OCI-LY3 (cell line): ENCODE data around the gene MKI67.

Experiments used
- H2AFZ ChIP-seq: fragments of 200-600, 300-600 bp; shearing (Covaris generic); 2 replicates; pipeline ENCODE4 v1.6.0; 2014; ENCODE audit warnings: antibody characterized with exemption, low read depth, low read length
- H3K27ac ChIP-seq: fragments of 200-600, 300-600 bp; sonication (generic); 2 replicates; pipeline ENCODE4 v1.5.1; 2014; ENCODE audit warnings: mild to moderate bottlenecking, low read length, moderate library complexity, mixed read lengths
- H3K27me3 ChIP-seq: fragments of 200-600, 300-600 bp; sonication (generic); 2 replicates; pipeline ENCODE4 v1.6.1; 2014; ENCODE audit warnings: low read depth, low read length, mixed read lengths
- H3K36me3 ChIP-seq: fragments of 200-600, 300-600 bp; sonication (generic); replicated peaks from 2 replicates; pipeline ENCODE3; 2014; ENCODE audit warnings: low read depth, low read length, mixed read lengths
- H3K4me1 ChIP-seq: fragments of 300-600, 200-600 bp; sonication (generic); 2 replicates; pipeline ENCODE4 v1.6.1; 2014; ENCODE audit warnings: low read length, mixed read lengths
- H3K4me2 ChIP-seq: fragments of 200-600, 300-600 bp; sonication (generic); 2 replicates; pipeline ENCODE4 v1.6.1; 2014; ENCODE audit warnings: low read length, mixed read lengths
- H3K4me3 ChIP-seq: fragments of 300-600, 200-600 bp; sonication (generic); 2 replicates; pipeline ENCODE4 v1.5.1; 2014; ENCODE audit warnings: antibody characterized with exemption, mild to moderate bottlenecking, low read length, moderate library complexity
- H3K79me2 ChIP-seq: fragments of 300-600, 200-600 bp; shearing (Covaris generic); 2 replicates; pipeline ENCODE4 v1.6.1; 2014; ENCODE audit warnings: mild to moderate bottlenecking, low read length, mixed read lengths
- H3K9ac ChIP-seq: fragments of 300-600, 200-600 bp; shearing (Covaris generic); 2 replicates; pipeline ENCODE4 v1.6.0; 2014; ENCODE audit warnings: mild to moderate bottlenecking, low read length, moderate library complexity
- H3K9me3 ChIP-seq: fragments of 200-600, 300-600 bp; shearing (Covaris generic); 2 replicates; pipeline ENCODE4 v1.6.1; 2014; ENCODE audit warnings: low read length, mixed read lengths; ENCODE audit not compliant: insufficient read depth
- H4K20me1 ChIP-seq: fragments of 200-600, 300-600 bp; sonication (generic); 2 replicates; pipeline ENCODE4 v1.6.1; 2016; ENCODE audit warnings: low read length, mixed read lengths; ENCODE audit not compliant: insufficient read depth
- EZH2phosphoT487 ChIP-seq: fragments of 200-600 bp; shearing (Covaris generic); IDR thresholded peaks from 2 replicates; pipeline ENCODE4 v1.6.1; 2018; ENCODE audit warnings: antibody characterized with exemption, mixed run types, low read depth
- TF ChIP-seq, protein P1 (sequence below): fragments of 200-600, 300-600 bp; sonication (generic); IDR thresholded peaks from 2 replicates; pipeline ENCODE4 v1.5.1; 2014; ENCODE audit warnings: antibody characterized with exemption, low read length, low read depth

MKI67 gene

GRCh38 chr10:128113026-128113425 lies 13.2 kb downstream of the MKI67 start:
- Histone ChIP-seq H4K20me1 (0 out of 2 replicates have a peak, but pooled peaks cover 11% of the 10 kb centered on the region), H3K27me3 (no peaks in the 10 kb centered on the region), H3K9me3 (no peaks in the 10 kb centered on the region), H3K4me2 (no peak overlapping the region), H2AFZ (no peak overlapping the region), H3K4me1 (no peaks in the 10 kb centered on the region), H3K79me2 (peaks cover 26% of the 10 kb centered on the region), H3K9ac (no peak overlapping the region), H3K27ac (no peak overlapping the region), H3K4me3 (no peak overlapping the region), H3K36me3 (peaks cover 84% of the 10 kb centered on the region)
- TF ChIP-seq, protein P1, sequence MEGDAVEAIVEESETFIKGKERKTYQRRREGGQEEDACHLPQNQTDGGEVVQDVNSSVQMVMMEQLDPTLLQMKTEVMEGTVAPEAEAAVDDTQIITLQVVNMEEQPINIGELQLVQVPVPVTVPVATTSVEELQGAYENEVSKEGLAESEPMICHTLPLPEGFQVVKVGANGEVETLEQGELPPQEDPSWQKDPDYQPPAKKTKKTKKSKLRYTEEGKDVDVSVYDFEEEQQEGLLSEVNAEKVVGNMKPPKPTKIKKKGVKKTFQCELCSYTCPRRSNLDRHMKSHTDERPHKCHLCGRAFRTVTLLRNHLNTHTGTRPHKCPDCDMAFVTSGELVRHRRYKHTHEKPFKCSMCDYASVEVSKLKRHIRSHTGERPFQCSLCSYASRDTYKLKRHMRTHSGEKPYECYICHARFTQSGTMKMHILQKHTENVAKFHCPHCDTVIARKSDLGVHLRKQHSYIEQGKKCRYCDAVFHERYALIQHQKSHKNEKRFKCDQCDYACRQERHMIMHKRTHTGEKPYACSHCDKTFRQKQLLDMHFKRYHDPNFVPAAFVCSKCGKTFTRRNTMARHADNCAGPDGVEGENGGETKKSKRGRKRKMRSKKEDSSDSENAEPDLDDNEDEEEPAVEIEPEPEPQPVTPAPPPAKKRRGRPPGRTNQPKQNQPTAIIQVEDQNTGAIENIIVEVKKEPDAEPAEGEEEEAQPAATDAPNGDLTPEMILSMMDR, result no peak
- no peak for TF ChIP-seq EZH2phosphoT487

DNA sequence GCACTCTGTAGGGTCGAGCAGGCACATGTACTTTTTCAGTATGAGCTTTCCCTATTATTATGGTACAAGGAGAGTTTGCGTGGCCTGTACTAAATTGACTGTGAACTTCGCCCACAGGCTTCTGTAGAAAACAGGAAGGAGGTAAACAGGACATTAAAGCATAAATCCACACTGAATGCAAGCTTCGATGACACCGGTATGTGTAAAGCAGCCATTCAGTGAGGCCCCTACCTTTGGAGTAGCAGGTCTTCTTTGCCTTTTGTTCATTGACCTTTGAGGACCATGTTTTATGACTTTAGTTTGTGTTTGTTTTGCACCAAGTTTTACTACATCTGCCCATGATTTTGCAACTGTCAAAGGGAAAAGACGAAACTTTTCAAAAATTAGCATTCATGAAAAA lies 14.5 kb downstream of the MKI67 start:
- no peak overlapping the region for H3K9ac ChIP-seq
- no peaks in the 10 kb centered on the region for H3K9me3 ChIP-seq
- no peak overlapping the region for H3K4me2 ChIP-seq
- H2AFZ ChIP-seq, result no peak overlapping the region
- H3K79me2 ChIP-seq, result peaks cover 19% of the 10 kb centered on the region
- no peak for TF ChIP-seq EZH2phosphoT487
- TF ChIP-seq, protein P1, result no peak
- H3K4me1 ChIP-seq, result no peaks in the 10 kb centered on the region
- H3K27me3 ChIP-seq, result no peaks in the 10 kb centered on the region
- H3K36me3 ChIP-seq, result peaks cover 85% of the 10 kb centered on the region
- no peak overlapping the region for H3K27ac ChIP-seq
- 0 out of 2 replicates have a peak, but pooled peaks cover 12% of the 10 kb centered on the region for H4K20me1 ChIP-seq
- no peak overlapping the region for H3K4me3 ChIP-seq

DNA sequence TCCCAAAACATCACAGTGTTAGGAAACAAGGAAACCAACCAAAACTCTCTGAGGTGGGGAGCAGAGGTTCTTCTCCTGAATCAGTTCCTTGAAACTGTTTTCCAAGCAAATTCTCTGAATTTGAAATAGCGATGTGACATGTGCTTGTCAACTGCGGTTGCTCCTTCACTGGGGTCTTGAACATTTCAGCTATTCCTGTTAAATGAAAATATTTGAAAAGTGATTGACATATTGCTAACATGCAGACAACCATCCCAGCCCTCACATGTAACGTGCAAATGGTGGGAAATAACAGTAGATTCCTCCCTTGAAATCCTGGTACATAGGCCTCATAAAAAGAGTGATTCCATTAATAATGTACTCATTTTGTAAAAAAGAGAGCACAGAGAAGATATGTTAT lies 15.9 kb downstream of the MKI67 start:
- no peak overlapping the region for H3K9ac ChIP-seq
- no peak overlapping the region for H3K27ac ChIP-seq
- H2AFZ ChIP-seq, result no peak overlapping the region
- H4K20me1 ChIP-seq, result peaks cover 17% of the 10 kb centered on the region; the same call in 1 of the 2 replicates
- H3K4me3 ChIP-seq, result no peak overlapping the region
- H3K27me3 ChIP-seq, result no peaks in the 10 kb centered on the region
- H3K4me2 ChIP-seq, result no peak overlapping the region
- H3K79me2 ChIP-seq, result peaks cover 10% of the 10 kb centered on the region
- peaks cover 87% of the 10 kb centered on the region for H3K36me3 ChIP-seq
- H3K4me1 ChIP-seq, result no peaks in the 10 kb centered on the region
- H3K9me3 ChIP-seq, result no peaks in the 10 kb centered on the region
- TF ChIP-seq EZH2phosphoT487, result no peak
- TF ChIP-seq, protein P1, result no peak

GRCh38 chr10:128109707-128110106 lies 16.5 kb downstream of the MKI67 start:
- no peak overlapping the region for H3K4me3 ChIP-seq
- no peak overlapping the region for H2AFZ ChIP-seq
- H3K4me2 ChIP-seq, result no peak overlapping the region
- H3K9ac ChIP-seq, result no peak overlapping the region
- TF ChIP-seq, protein P1, result no peak
- no peak for TF ChIP-seq EZH2phosphoT487
- H4K20me1 ChIP-seq, result peaks cover 17% of the 10 kb centered on the region; the same call in 1 of the 2 replicates
- no peaks in the 10 kb centered on the region for H3K4me1 ChIP-seq
- H3K27me3 ChIP-seq, result no peaks in the 10 kb centered on the region
- H3K79me2 ChIP-seq, result peaks cover 7% of the 10 kb centered on the region
- H3K9me3 ChIP-seq, result no peaks in the 10 kb centered on the region
- peaks cover 81% of the 10 kb centered on the region for H3K36me3 ChIP-seq
- H3K27ac ChIP-seq, result no peak overlapping the region
